IPS DF 19.7 (cell line): Measurements from ENCODE around the gene NCOA5.
"Not testable (repeated sequence)": the region's sequence is repeated elsewhere in the genome, so short reads cannot be mapped to it uniquely, and the experiment has no call there.

Experiments used
- DNase-seq: peaks from one replicate; pipeline ENCODE4 v3.0.0-alpha.2; 2013; ENCODE audit warnings: low read depth, low spot score

The NCOA5 gene

DNA sequence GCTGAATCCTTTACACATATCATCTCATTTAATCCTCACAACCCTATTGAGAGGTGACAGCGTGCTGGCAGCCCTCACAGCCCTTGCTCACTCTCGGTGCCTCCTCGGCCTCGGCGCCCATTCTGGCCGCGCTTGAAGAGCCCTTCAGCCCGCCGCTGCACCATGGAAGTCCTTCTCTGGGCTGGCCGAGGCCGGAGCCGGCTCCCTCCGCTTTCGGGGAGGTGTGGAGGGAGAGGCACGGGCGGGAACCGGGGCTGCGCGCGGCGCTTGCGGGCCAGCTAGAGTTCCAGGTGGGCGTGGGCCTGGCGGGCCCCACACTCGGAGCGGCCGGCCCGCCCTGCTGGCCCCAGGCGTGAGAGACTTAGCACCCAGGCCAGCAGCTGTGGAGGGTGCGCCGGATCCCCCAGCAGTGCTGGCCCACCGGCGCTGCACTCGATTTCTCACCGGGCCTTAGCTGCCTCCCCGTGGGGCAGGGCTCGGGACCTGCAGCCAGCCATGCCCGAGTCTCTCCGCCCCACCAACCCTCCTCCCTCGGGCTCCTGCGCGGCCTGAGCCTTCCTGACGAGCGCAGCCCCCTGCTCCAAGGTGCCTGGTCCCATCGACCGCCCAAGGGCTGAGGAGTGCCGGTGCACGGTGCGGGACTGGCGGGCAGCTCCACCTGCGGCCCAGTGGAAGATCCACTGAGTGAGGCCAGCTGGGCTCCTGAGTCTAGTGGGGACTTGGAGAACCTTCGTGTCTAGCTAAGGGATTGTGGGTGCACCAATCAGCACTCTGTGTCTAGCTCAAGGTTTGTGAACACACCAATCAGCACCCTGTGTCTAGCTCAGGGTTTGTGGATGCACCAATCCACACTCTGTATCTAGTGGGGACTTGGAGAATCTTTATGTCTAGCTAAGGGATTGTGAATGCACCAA lies 2.1 kb upstream of the NCOA5 start:
- not testable (repeated sequence) for DNase-seq

DNA sequence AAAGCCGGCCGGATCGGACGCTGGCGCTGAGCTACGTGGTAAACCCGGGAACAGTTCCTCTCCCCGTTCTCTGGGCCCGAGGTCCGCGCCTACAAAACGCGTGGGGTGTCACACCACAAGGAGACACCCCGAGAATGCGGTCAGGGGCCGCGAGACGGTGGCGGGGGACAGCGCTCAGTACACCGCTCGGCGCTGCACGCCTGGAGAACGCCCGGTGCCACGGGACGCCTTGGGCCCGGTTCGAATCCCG lies 670 bp downstream of the NCOA5 start:
- DNase-seq, result no peak

DNA sequence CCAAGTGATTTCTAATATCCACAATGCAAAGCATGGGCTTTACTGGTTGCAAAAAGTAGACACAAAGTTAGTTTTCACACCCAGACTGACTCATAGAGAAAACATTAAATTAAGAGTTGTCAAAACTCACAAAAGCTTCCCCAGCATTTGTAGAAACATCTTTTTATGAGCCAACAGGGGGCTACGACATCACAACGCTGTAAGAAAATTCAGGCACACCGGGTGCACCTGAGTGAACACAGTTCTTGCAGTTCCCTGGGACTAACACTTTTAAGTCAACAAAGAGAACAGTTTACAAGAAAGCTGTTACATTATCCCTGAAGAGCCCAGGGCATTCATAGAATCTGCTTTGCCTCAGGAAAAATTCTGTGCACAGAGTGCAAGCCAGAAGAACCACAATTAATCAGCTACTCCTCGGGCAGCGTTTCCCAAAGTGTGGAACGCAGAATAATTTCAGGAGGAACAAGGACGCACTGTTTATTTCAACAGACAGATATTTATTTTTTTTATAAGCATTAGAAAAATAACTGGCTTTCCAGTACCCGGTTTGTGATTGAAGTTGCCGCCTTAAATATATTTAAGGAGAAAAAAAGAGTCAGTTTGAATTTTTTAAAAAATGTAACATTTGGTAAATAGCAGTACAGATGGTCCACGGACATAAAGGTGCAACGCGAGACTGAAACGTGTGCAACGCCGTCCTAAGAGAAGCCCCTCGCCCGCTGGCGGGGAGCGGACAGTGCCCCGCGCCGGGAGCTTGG lies 1.2 kb downstream of the NCOA5 start:
- DNase-seq, result no peak

DNA sequence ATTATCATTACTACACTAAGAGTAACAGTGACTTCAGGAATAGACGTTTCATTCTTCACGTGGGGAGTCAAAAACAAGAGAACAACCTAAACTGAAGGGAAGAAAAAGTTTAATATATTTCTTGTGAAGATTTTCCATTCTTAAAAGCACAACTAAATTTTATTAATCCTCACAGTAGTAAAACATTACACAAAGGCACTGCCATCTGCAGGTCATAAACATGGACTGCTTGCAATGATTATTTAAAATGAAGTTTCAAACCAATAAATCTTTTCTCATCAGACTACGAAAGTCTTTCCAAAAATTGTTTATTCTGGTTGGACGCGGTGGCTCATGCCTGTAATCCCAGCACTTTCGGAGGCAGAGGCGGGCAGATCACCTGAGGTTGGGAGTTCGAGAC lies 2.6 kb downstream of the NCOA5 start:
- no peak for DNase-seq

DNA sequence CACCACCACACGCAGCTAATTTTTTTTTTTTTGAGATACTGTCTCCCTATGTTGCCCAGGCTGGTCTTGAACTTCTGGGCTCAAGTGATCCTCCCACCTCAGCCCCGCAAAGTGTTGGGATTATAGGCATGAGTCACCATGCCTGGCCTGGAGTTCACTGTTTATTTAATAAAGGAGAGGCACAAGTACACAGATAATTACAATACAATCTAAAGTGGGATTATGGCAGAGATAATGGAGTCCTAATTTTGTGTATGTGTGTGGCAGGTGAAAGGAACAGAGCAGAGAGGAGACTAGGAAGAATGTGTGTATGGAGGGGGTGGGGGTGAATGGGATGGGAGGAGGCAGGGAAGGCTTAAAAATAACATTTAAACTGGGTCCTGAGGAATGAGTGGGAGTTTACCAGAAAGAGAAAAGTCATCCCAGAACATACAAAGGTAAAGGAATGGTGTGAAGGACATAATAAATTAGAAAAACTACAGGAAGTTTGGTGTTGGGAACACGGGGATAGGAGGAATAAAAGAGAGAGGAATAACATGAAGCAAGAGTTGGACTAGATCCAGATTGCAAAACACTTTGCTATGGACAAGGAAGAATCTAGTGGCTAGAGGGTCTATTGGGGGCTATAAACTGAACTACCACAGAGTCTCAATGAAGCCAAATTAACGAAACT lies 4.4 kb downstream of the NCOA5 start:
- DNase-seq, result no peak

DNA sequence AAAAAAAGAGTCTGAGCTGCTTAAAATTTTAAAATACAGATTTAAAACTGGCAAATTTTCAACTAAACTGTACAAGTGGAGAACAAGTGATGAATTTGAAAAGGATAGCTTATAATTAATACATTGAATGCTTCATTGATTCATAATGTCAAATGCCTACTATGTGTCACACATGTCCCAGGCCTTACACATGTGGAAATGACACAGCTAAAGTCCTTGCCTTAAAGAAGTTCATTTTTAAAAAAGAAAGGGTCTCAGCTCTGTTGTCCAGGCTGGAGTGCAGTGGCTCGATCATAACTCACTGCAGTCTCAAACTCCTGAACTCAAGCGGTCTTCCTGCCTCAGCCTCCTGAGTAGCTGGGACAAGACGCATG lies 5.0 kb downstream of the NCOA5 start:
- no peak for DNase-seq

DNA sequence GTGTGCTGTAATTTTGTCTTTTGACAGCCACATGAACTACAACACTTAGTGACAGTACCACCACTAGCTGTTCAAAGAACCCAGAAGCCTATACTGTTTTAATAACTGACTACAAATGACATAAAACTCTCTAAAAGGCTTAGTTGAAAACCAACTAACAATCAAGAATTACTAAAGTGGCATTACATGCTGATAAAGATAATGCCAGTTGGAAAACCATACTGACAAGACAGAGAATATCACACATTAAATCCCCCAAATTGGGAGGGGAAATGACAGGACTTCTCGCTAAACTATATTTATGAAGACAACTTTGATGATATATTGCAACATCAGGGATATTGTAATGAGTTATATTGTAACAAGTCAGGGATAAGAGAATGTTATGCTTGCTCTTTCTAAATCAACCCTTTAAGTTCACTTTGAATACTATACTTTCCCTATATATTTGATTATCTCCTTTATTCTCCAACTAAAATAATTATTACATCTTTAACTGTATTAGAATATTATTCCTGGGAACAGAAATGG lies 6.2 kb downstream of the NCOA5 start:
- DNase-seq, result no peak

DNA sequence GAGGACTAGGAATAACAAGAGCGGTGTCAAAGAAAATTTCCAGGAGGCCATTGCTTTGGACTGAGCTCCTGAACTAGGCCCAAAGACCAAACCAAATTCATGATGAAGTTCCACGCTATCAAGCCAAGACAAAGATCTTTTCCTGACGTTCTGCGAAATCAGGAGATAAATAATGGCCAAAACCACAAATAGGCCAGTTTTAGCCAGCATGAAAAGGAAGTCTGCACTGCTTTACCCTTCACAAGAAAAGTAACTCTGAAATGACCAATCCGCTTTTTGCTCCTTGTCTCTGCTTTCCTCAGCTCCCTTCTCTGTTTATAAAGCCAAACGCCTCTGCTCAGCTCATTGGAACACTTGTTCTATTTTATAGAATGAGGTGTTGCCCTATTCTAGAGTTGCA lies 6.7 kb downstream of the NCOA5 start:
- no peak for DNase-seq

DNA sequence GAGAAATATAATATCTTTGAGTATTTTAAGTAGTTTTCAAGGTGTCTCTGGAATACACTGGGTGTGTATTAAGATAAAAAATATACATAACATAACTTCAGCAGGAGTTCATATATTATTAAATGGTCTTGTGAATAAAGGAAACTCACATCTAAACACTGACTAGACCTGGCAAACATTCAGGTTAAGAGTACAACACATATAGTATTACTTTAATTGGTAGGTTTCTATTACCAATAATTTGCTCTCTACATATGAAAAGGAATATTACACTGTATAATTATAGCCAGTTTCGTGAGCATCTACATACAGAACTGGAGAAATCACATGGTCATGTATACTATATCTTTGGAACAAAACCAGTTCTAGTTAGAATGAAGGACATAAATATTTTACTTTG lies 8.7 kb downstream of the NCOA5 start:
- no peak for DNase-seq

DNA sequence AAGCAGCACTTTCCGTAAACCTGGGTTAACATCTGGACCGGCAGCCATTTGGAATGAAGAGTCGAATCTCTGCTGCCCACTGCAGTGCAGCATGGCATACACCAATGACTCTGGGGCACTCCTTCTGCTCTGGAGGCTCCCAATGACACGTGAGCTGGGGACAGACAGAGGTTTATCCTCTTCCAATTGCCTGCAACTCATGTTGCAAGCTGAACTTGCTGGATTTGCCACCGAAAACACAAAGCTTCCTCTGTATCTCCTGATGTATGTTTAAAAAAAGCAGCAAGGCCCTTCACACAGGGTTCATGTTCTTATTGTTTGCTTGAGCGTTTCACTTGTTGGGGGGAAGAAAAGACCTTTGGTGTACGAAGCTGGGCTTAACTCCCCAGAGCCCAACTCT lies 10.8 kb downstream of the NCOA5 start:
- no peak for DNase-seq

DNA sequence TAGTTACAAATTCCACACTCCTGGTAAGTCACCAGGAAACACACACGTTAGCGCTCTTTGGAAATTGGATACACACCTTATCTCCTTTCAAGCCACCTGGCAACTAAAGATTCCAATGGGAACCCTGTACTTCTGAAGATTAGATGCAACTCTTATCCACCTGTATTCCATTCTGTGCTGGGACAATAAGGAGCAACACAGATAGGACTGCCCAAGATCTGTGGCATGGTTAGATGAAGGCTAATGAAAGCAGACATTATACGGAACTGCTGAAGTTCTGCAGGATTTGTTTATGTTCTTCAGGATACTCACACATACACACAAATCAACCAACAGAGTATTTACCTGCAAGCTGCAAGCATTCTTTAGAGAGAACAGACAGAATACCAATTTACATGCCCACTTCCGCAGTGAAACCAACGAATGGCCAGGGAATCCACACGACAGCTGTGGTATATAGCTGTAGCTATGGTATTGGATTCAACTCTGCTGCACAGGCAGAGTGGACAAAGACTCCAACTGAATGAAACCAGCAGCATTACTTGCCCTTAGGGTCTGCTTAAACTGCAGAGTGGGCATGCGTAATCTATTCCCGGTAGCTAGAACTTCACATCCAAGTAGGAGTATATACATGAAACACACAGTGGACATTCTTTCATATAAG lies 12.0 kb downstream of the NCOA5 start:
- no peak for DNase-seq

DNA sequence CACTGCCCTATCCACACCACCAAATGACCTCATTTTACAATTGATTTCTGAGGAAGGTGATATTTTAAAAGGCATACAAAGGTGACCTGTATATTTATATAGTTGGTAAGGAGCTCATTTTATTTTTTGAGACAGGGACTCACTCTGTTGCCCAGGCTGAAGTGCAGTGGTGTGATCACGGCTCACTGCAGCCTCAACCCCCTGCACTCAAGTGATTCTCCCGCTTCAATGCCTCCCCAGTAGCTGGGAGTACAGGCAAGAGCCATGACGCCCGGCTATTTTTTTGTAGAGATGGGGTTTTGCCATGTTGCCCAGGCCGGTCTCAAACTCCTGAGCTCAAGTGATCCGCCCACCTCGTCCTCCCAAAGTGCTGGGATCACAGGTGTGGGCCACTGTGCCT lies 13.0 kb downstream of the NCOA5 start:
- no peak for DNase-seq

DNA sequence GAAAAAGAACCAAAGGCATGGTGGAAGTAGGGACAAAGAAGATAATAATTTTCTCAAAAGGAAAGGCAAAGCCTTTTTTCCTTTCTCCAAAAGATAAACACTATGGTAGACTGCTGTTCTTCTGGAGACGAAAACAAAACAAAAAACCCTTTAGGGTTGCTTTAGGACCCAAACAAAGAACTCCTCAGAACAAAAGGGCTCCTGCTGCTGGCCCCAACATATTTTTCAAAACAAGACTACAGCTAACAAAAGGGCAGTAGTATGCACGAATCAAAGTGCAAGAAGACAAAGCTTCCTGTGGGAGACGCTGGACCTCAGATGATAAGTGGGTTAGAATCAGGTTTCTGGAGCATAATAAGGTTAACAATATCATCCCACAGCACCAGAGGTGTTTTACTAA lies 15.8 kb downstream of the NCOA5 start:
- DNase-seq, result no peak

DNA sequence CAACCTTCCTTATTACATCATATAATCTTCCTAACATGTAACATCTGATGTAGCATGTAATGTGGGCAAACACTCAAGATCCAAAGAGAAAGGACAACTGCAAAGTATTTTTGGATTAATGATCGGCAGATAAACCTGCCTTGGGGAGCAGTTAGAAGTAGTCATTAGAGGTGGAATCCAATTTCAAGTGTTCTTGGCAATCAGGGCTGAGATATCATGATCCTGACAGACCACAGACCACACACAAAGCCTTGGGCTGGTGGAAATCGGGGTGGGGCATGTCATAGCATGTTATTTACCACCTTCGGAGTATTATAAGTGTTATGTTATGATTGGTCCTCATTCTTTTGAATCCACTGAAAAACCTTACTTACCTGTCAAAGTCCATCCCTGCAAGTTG lies 16.3 kb downstream of the NCOA5 start:
- DNase-seq, result no peak

DNA sequence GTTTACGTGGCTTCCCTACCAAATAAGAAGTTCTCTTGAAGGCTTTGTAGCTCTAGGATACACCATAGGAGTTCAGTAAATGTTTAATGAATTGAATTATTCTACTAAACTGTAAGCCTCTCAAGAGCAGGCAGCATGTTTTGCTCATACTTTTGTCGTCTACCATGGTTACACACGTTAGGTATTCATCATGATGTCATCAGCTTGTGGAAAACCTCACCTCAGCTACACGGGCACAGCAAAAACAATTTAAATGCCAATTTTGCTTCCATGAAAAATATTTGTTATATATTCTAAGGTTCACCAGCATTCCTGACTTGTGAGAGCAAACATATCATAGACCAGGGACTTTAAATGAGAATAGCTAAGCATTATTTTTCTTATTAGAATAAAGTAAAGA lies 16.7 kb downstream of the NCOA5 start:
- DNase-seq, result no peak

DNA sequence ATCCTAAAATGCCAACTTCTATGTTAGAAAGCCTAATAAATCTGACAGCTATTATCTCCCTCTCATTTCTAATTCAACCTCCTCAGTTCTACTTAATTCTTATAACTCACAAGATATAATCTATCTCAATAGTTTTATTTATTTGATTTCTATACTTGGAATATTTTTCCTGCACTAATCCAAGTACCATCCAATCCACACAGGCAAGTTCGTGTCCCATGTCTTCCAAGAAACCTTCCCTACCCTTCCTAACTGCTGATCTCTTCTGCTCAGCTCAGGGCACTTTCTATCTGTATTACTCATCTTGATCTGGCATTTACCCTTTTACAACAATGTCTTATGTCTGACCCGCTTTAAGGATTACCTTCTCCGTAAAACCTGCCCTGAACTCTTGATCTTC lies 18.2 kb downstream of the NCOA5 start:
- no peak for DNase-seq

DNA sequence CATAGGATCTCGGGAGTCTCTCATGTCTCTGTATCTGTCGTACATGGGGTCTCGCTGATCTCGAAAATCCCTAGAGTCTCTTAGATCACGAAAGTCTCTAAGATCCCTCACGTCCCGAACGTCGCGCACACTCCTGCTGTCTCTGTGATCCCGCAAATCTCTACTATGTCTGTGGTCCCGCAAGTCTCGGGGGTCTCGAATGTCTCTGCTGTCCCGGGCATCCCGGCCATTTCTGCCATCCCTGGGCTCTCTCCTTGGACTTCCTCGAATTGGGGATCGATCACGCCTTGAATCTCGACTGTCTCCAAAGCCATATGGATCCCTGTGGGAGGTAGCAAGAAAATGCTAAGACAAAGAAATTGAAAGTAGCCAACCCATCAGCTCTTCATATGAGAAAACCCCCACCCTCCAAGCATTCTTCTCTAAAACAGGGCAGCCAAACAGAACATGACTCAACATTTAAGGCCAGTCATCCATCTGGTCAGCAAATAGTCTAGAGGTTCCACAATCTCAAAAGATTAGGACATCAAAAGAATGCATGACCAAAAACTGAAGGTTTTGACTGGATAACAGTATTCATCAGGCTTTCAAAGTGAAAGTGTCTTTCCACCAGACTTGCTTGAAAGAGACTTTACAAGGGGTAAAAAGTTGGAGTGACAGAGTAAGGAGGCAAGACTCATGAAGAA lies 19.4 kb downstream of the NCOA5 start:
- no peak for DNase-seq

DNA sequence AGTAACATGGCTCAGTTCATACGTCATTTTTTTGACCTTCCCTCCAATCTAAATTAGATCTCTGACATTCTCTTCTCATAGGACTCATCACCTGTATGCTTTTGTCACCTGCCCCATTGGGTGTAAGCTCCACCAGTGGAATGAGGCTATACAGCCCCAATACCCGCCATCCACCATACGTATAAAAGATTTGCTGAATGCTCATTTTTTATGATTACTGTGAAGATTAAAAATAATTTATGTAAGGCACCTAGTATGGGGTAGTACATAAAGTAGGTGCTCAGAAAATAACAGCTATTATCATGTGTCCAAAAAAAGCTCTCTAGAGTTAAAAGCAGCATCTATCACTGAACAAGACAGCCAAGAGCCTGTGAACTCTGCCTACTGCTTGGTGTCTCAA lies 24.1 kb downstream of the NCOA5 start:
- DNase-seq, result no peak

DNA sequence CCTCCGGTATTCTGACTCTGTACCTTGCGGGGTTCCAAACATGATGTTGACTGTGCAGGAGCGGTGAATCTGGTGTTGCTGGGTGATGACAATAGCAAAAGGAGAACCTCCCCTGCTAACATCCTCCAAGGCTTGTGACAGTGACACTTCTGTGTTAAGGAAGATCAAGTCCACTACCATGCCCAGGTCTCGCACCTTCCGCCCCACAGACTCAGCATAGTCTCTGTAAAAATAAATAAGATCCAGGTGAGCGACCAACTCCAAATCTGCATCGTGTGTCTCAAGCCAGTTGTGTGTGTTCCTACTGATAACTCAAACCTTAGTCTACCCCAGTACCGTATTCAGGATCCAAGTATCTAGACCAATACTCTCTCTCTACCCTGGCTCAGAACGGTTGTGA lies 24.8 kb downstream of the NCOA5 start:
- no peak for DNase-seq

DNA sequence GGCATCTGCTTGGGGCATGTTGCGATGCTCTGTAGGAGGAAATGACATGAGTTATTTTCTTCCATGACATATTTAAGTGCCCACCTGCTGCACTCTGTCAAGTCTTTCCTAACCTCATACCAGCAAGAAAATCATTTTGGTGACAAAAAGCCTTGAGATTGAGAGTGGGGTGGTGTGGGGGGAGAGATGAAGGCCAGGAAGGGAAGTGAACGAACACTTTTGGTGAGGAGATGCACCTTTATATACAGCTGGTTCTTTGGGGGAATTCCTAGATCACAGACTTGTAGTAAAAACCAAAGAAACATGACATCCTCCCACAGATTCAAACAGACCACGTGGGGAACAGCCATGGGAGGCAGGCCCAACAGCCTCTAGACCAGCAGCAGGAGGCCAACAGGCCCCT lies 26.1 kb downstream of the NCOA5 start:
- DNase-seq, result no peak

DNA sequence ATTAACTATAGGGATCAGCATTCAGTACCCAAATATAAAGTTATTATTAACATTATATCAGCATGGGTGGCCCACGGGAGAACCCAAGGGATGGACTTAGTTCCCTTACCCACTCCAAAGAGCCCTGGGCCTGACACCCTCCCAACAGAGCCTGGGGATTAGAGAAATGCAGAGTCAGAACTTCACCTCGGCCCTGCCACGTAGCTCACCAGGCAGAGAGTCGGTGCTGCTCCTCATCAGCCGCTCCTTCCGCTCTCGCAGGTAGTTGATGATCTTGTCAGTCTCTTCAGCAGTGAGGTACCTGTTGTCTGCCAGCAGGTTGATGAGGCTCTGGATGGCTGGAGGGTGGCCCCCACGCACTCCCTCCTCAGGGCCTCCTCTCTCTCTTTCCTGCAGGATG lies 26.6 kb downstream of the NCOA5 start:
- DNase-seq, result no peak

DNA sequence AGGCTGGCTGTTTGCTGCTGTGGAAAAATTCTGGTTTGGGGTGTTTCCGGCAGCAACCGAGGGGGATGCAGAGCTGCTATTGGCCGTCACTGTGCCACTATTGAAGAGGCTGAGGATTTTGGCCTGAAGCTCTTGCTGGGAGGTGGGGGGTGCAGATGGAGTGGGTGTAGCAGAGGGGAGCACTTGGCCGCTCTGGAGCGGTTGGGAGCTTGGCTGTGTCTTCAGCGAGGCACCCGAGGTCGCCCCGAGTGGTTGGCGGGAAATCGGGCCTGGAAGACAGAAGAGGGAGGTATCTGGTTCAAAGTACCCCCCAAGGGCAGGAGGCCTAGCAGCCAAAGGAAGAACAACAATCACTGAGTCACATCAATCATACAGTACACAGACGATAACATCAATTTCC lies 27.1 kb downstream of the NCOA5 start:
- DNase-seq, result no peak
